GM12892 (cell line): ENCODE measurements around the gene OAF.

ENCODE experiments used
- POLR2A ChIP-seq: IDR thresholded peaks from 2 replicates; pipeline ENCODE4 v1.6.1; 2011; ENCODE audit warnings: low read depth, low read length, control low read depth
- POLR2AphosphoS5 ChIP-seq: IDR thresholded peaks from 2 replicates; pipeline ENCODE4 v1.6.1; 2011; ENCODE audit warnings: low read depth, low read length, control low read depth
- TAF1 ChIP-seq: IDR thresholded peaks from 2 replicates; pipeline ENCODE4 v1.6.1; 2011; ENCODE audit warnings: low read depth, mild to moderate bottlenecking, control low read depth, low read length, borderline replicate concordance

DNA sequence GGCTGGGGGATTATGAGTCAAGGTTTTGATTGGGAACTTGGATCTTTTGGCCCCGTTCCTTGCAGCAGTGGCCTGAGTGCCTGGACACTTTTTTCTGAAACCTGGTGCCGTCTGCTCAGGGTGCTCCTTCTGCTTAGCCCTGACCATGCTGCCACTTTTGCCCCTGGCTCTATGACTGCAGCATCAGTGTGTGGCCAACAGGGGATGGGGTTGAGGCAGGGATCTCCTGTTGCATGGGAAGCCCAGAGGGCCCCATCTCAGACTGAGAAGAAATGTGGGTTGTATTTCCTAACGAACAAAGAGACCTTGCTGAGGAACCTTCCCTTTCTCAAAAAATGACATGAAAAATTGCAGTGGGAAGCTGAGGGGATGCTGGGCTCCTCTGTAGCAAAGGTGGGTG lies 47.8 kb downstream of the OAF start:
- TF ChIP-seq POLR2AphosphoS5 (no peak), POLR2A (no peak), TAF1 (no peak)
